GM19455 (cell line): ENCODE data around the gene ASTN2.
"Not testable (repeated sequence)": the region's sequence is repeated elsewhere in the genome, so short reads cannot be mapped to it uniquely, and the experiment has no call there.

Experiments
- ATAC-seq: cut with Tn5 transposase; IDR thresholded peaks from one replicate; pipeline ENCODE4 v1.9.1; 2021; ENCODE audit not compliant: unreplicated experiment

The ASTN2 gene

DNA sequence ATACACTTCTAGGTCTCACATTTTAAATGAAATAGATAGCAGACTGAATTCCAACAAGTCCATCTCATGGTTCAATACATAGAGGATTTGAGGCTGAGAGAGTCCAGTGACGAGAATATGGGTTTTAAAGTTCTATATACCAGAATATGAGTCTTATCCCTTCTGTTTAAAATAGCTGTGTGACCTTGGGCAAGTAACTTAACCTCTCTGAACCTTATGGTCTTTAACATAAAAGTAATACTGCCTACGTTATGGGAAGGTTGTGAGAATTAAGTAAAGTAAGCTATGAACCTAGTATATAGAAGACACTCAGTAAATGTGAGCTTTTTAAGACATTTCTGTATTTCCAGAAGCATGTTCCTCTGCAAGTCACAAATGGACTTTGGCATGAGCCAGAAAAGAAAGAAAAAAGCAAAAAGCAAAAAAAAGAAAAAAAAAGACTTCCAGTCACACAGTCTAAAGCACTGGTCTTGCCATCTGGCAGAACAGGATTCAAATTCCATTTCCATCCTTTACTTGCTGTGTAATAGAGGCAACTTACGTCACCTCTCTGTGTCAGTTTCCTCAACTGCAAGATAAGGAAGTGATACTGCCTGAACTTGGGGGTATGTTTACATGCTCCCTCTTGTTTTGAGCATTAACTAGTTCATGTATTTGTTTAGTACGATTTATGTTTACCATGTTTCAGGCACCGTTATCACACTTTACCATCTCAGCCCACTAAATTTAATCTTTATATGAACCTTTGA lies 479.5 kb downstream of the ASTN2 start:
- no peak for ATAC-seq

GRCh38 chr9:116934131-116934530 lies 480.7 kb downstream of the ASTN2 start:
- ATAC-seq = no peak

- ATAC-seq = no peak
Measured at GRCh38 chr9:116933251-116933650, 481.6 kb downstream of the ASTN2 start.

DNA sequence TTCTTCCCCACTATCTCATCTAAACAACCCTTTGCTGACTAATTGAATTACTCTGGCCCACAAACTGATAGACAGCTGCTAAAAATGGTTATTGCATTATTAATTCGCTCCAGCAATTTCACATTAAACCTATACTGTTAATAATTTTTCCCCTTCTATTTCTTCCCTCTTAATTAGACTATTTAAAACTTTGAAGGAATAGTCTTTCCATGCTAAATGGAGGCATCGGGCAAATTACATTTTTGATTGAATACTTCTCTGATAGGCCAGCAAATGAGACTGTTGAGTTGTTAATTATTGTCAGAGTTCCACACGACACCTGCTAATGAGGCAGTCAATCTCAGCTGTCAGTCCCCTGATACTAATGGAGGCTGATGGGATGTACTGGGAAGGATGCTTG lies 485.2 kb downstream of the ASTN2 start:
- no peak for ATAC-seq

GRCh38 chr9:116928884-116929283 lies 486.0 kb downstream of the ASTN2 start:
- no peak for ATAC-seq

GRCh38 chr9:116928289-116928688 lies 486.6 kb downstream of the ASTN2 start:
- ATAC-seq = no peak

- ATAC-seq = no peak
Measured at GRCh38 chr9:116927726-116928125, 487.1 kb downstream of the ASTN2 start.

- ATAC-seq = no peak
Measured at GRCh38 chr9:116925121-116925520, 489.7 kb downstream of the ASTN2 start.

GRCh38 chr9:116924462-116925110 lies 490.3 kb downstream of the ASTN2 start:
- no peak for ATAC-seq

DNA sequence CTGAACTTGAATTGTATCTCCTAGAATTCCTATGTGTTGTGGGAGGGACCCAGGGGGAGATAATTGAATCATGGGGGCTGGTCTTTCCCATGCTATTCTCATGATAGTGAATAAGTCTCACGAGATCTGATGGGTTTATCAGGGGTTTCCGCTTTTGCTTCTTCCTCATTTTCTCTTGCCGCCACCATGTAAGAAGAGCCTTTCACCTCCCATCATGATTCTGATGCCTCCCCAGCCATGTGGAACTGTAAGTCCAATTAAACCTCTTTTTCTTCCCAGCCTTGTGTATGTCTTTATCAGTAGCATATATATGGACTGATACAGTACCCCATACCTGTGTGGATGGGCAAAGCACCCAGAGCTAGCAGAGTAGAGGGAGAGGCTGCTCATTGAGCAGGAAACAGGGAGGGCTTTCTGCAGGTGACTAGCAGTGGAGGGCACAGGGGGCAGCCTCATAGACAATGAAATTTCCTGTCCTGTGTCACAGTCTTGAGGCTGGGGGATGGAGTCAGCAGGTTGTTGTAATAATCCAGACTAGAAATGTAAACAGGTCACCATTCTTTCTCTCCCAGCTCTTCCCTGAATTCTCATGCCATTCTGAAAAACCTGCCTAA lies 496.9 kb downstream of the ASTN2 start:
- not testable (repeated sequence) for ATAC-seq

DNA sequence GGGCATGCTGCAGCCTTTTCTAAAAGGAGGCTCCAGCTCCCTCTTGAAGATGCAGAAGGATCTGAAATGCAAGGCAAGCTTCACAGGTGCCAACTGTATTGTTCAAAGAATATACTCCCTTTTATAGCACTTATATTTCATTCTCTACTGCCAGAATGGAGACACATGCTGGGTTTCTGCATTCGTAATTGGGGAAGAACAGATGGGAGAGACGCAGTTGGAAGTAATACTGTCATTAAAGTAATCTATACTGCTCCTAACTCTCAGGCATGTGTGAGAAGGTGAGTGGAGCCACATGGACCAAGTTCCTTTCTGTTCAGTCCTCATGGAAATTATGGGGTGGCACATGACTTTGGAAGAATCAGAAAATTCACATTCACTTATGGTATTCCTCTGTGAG lies 501.3 kb downstream of the ASTN2 start:
- ATAC-seq = no peak

GRCh38 chr9:116910201-116910600 lies 504.7 kb downstream of the ASTN2 start:
- ATAC-seq = no peak

DNA sequence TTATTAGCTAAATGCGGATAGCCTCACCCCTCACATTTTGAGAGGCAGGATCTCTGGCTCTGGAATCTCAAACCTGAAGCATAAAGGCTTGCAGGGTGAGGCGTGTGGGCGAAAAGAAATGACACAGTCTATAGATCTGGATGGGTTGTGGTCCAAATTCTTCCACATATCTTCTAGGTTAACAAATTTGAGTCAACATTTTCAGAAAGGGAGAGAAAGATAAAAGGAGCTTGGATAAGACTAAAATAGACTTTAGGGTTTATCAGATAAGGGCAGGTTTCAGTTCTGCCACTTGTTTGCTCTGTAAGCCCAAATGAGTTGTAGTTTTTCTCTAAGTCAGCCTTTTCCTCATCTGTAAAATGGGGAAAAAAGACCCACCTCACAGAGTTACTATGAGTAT lies 506.9 kb downstream of the ASTN2 start:
- no peak for ATAC-seq

DNA sequence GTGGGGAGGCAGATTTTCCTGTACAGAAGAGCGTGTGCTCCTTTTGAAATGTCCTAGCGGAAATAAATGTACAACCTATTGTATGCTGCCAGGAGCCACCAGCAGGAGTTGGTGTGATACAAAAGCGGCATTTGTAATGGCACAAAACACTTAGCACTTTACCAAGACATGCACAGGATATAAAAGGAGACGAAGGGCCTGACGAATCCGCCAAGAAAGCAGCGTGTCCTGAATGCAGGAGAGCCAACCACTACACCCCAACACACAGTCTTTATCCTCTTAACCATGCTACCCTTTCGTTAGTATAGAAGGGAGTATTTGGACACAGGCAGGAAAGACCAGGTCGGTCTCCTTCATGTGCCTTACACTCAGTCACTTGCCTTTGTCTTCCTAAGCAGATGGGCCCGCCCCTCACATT lies 509.7 kb downstream of the ASTN2 start:
- ATAC-seq = no peak

DNA sequence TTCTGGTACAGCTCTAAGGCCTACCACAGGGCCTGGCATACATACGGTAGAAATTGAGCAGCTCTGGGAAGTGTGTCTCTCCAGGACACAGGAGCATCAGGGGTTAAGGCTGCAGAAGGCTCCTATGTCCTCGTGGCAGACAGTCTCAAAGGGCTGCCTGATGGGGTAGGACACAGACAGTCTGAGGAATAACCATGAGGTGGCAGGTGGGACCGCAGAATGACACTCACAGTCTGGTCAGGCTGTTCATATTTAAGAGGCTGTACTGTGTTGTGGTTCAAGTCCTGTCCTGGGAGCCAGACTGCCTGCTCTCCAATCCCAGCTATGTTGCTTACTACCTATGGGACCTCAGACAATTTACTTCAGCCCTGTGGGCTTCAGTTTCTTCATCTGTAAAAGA lies 510.7 kb downstream of the ASTN2 start:
- ATAC-seq = no peak

GRCh38 chr9:116901260-116901659 lies 513.6 kb downstream of the ASTN2 start:
- ATAC-seq = no peak

- ATAC-seq = no peak
Measured at GRCh38 chr9:116900543-116900942, 514.3 kb downstream of the ASTN2 start.

DNA sequence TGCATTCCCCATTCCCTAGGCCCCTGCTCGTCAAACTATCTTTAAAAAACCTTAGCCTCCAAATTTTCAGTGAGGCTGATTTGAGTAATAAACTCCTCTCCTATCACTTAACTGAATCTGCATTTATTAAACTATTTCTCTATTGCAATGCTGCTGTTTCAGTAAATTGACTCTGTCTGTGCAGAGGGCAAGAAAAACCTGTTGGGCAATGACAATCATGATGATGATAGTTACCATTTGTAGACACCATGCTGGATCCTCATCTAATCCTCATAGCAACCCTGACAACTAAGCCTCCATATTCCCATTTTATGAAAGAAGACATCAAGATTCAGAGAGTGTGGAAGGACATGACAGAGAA lies 514.9 kb downstream of the ASTN2 start:
- no peak for ATAC-seq

GRCh38 chr9:116899337-116900006 lies 515.4 kb downstream of the ASTN2 start:
- ATAC-seq = no peak

- ATAC-seq = not testable (repeated sequence)
Measured at GRCh38 chr9:116898131-116898530, 516.7 kb downstream of the ASTN2 start.

DNA sequence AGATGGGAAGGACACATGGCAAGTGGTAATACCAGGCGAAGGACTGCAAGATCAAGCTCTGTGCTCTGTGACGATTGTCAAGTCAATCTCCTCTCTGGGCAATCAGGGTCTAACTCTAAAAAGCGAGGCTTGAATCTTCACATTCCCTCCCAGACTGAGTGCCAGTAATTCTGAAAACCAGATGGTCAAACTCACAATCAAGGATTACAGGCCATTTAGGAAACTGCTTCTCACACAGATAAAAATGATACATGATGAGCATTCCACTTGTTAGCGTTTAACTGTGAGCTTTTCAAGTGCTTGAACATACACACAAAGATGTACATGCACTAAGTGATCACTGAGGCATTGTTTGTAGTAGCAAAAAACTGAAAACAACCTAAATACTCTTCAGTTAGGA lies 517.7 kb downstream of the ASTN2 start:
- no peak for ATAC-seq

DNA sequence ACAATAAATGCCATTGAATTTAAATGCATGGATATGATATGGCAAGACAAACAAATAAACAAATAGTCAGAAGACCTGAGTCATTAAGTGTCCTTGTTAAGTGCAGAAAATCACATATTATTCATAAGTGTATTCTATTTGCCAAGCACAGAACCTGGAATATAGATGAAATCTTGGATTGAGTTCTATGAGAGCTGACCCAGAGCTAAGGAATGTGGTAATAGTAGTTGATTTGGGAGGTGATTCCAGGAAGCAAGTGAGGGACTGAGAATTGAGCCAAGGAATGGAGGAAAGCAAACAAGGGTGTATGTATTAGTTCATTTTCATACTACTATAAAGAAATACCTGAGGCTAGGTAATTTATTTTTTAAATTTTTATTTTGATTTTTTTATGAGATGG lies 518.9 kb downstream of the ASTN2 start:
- ATAC-seq = no peak
